Measurements from ENCODE around the gene BCL11B.
"Not testable (repeated sequence)": the region's sequence is repeated elsewhere in the genome, so short reads cannot be mapped to it uniquely, and the experiment has no call there.

Gene BCL11B

GRCh38 chr14:99194736-99195135 is 77.3 kb downstream of the BCL11B start:
- DNase-seq = no peak

- DNase-seq = no peak
Measured at GRCh38 chr14:99194136-99194535, 77.9 kb downstream of the BCL11B start.

- no peak for DNase-seq
Measured at GRCh38 chr14:99192830-99193229, 79.2 kb downstream of the BCL11B start.

GRCh38 chr14:99192028-99192621 is 79.9 kb downstream of the BCL11B start:
- no peak for DNase-seq

- no peak for DNase-seq
Measured at GRCh38 chr14:99191395-99192027, 80.5 kb downstream of the BCL11B start.

GRCh38 chr14:99190696-99191394 is 81.2 kb downstream of the BCL11B start:
- DNase-seq = no peak

- DNase-seq = no peak
Measured at GRCh38 chr14:99189201-99189801, 82.7 kb downstream of the BCL11B start.

GRCh38 chr14:99188731-99189191 is 83.2 kb downstream of the BCL11B start:
- peak; percentile 82 for DNase-seq

- no peak for DNase-seq
Measured at GRCh38 chr14:99187858-99188257, 84.1 kb downstream of the BCL11B start.

- no peak for DNase-seq
Measured at GRCh38 chr14:99186956-99187690, 84.9 kb downstream of the BCL11B start.

GRCh38 chr14:99186336-99186735 is 85.7 kb downstream of the BCL11B start:
- DNase-seq = not testable (repeated sequence)

GRCh38 chr14:99185436-99186068 is 86.4 kb downstream of the BCL11B start:
- DNase-seq = no peak

- no peak for DNase-seq
Measured at GRCh38 chr14:99183716-99184115, 88.3 kb downstream of the BCL11B start.

- no peak for DNase-seq
Measured at GRCh38 chr14:99183311-99183710, 88.7 kb downstream of the BCL11B start.

GRCh38 chr14:99182548-99183250 is 89.3 kb downstream of the BCL11B start:
- no peak for DNase-seq

GRCh38 chr14:99181804-99182520 is 90.0 kb downstream of the BCL11B start:
- DNase-seq = no peak

GRCh38 chr14:99181241-99181640 is 90.8 kb downstream of the BCL11B start:
- no peak for DNase-seq

GRCh38 chr14:99179946-99180345 is 92.1 kb downstream of the BCL11B start:
- no peak for DNase-seq

- DNase-seq = no peak
Measured at GRCh38 chr14:99179506-99179905, 92.5 kb downstream of the BCL11B start.

GRCh38 chr14:99177886-99178835 is 93.8 kb downstream of the BCL11B start:
- DNase-seq = no peak
